GM20000 (cell line): Measurements from ENCODE around the gene ZNF429.

Experiments
- DNase-seq: peaks from one replicate; pipeline ENCODE4 v3.0.0; 2012; ENCODE audit warnings: low spot score
- TF ChIP-seq, protein P1 (sequence below): IDR thresholded peaks from 2 replicates; pipeline ENCODE4 v1.5.1; 2012; ENCODE audit warnings: mild to moderate bottlenecking, control low read depth; ENCODE audit errors: extremely low read depth, missing control alignments

ZNF429 gene

DNA sequence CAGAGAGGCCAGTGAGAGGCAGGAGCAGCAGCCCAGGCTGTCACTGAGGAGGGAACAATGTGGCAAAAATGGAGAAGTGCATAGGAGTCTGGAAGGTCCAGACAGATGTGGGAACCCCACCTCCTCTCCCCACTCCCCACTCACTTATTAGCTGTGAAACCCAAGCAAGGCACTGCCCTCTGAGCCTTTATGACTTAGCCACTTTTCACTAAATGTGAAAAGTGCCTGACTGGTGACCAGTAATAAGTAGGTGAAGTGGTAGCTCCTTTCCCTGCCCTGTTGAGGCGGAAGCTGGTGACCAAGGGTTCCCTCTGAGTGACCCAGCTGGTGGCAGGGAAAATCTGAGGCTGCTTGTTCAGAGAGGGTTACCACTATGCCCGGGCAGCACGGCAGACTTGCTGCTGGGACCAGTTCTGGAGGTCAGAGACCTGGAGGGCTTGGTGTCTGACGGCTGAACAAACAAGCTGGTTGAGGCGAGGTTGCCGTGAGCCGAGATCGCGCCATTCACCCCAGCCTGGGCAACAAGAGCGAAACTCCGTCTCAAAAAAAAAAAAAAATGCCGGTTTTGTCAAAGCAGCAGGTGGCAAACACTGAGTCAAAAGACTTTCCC lies 80.0 kb downstream of the ZNF429 start:
- DNase-seq = no peak
- TF ChIP-seq, protein P1, sequence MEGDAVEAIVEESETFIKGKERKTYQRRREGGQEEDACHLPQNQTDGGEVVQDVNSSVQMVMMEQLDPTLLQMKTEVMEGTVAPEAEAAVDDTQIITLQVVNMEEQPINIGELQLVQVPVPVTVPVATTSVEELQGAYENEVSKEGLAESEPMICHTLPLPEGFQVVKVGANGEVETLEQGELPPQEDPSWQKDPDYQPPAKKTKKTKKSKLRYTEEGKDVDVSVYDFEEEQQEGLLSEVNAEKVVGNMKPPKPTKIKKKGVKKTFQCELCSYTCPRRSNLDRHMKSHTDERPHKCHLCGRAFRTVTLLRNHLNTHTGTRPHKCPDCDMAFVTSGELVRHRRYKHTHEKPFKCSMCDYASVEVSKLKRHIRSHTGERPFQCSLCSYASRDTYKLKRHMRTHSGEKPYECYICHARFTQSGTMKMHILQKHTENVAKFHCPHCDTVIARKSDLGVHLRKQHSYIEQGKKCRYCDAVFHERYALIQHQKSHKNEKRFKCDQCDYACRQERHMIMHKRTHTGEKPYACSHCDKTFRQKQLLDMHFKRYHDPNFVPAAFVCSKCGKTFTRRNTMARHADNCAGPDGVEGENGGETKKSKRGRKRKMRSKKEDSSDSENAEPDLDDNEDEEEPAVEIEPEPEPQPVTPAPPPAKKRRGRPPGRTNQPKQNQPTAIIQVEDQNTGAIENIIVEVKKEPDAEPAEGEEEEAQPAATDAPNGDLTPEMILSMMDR = no peak

DNA sequence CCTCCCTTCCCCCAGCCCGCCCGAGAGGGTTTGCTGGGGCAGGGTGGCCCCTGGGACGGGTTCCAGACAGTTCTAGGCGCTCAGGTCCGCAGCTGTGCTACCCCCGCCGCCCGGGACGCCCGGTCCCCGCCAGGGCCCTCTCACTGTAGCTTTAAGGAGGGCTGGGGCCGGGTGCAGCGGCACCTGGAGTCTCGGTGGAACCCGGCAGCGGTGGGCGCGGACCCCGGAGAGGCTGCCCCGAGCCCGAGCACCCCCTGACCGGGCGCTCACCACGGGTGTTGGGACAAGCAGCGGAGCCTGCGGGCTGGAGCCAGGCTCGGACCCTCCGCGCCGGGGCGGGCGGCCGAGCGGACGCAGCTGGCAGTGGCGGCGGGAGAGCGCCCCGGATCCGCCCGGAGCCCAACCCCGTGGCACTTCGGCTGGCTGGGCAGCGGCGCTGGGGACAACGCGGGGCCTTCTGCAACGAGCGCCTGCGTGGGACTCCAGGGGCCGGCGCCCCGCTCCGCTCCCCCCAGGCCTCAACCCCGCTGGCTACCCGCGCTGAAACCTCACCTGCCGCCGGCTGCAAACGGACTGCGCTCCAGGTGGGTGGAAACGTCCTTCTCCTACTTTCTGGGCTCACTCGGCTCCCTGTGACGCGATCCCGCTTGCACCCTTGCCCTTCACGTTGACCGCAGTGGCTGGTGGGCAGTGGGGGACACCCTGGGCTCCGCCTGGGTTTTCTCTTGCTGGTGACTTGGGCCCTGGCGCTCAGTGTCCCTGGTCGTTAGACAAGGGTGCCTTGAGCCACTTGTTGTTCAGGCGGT lies 81.1 kb downstream of the ZNF429 start:
- DNase-seq = no peak

DNA sequence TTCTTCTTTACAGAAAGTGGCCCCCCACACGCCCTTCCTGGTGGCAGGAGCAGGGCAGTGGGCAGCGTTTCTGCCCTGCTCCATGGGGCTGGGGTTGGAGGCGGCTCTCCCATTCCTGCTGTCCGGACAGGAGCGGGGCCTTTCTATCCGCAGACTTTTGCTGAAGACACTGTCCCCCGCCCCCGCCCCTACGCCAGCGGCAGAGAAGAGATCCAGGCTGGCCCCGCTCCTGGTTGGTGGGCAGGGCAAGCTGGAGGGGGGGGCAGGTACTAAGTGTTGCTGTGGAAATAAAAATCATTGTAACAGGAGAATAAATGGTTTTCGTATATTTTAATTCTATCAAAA lies 81.7 kb downstream of the ZNF429 start:
- TF ChIP-seq, protein P1 = no peak
- DNase-seq = no peak

More for the DNA sequence above, 81.1 kb downstream of the ZNF429 start:
- TF ChIP-seq, protein P1 = no peak

DNA sequence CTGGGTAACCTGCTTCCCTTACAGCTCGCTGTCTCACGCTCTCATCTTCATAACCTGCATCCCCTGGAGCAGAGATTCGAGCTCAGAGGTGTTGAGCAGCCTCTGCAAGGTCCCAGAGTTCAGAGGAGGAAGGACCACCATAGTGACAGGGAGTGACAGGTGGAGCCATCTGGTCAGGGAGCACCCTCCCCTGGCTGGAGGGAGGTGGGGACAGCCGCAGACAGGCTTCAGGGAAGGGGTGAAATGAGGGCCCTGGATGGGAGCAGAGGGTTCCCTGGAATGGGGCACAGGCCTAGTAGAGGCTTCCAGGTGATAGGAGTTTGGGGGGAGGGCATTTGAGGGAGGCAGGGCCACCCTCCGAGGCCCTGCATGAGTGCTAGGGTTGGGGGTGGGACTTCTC lies 82.1 kb downstream of the ZNF429 start:
- DNase-seq = no peak
- TF ChIP-seq, protein P1 = no peak

DNA sequence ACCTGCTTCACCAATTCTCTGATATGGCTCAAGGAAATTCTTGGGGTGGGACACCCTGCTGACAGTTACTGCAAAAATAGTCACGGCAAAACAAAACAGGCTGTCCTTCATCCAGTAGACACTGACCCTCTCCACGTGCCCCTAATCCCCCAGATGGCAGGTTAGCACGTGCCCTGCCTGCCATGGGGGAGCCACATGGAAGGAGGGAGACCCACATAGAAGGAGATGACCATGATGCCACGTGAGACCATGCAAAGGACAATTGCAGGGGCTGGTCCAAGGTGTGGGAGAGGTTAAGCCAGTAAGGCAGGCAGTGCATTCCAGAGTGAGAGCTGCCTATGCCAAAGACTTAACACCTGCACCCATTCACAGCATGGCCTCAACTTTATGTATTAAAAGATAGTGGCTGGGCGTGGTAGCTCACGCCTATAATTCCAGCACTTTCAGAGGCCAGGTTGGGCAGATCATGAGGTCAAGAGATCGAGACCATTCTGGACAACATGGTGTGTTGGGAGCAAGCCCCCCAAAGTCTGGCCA lies 82.7 kb downstream of the ZNF429 start:
- DNase-seq = no peak
- TF ChIP-seq, protein P1 = no peak

DNA sequence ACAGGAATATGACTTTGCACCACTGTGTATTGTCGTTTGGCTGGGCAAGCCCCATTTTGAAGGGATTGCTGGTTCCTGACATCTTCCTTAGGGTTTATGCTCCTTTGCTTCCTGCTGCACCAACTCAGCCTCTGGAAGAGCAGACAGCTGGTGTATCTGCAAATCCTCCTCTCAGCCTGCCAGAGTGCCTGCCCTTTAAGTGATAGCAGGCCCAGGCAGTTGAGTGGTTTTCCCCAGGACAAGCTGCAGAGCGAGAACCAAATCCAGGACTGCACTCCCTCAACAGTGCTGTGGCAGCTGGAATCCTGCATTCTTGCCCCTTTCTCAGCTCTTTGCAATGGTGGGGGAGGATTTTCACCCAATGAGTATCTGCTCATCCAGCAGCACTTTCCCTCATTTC lies 85.5 kb downstream of the ZNF429 start:
- DNase-seq = no peak
- TF ChIP-seq, protein P1 = no peak

DNA sequence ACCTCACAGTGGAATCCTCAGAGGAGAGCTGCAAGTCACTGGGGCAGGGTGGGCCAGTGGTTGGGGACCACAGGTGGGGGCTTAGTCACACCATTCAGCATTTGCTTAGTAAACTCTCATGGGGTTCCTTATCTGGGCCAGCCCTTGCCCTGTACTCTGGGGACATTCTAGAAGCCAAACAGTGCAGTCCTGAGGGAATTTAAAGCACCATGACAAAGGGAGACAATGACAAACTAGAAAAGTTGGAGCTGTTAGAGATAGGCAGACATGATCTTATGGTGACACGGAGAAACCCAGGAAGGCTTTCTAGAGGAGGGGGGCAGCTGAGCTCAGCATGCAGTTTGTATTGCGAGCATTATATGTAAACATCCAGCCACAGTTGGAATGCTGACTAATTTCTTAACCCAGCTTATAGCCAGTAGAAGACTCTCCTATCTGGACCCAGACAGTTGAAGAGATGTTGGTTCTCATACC lies 87.6 kb downstream of the ZNF429 start:
- no peak for DNase-seq
- TF ChIP-seq, protein P1 = no peak
